AG04449 (cell line): ENCODE measurements around the gene MEF2C.

Experiments
- CTCF ChIA-PET: fragments of 350-600 bp; formaldehyde crosslinking; extraction: SDS; loops from one replicate; lab custom pipeline; 2021; ENCODE audit warnings: antibody characterized with exemption; lab: Yijun Ruan, JAX
- POLR2A ChIA-PET: fragments of 400-600, 350-600 bp; formaldehyde crosslinking; extraction: SDS; loops from one replicate; lab custom pipeline; 2020; ENCODE audit warnings: antibody characterized with exemption, inconsistent platforms; lab: Yijun Ruan, JAX
- DNase-seq: peaks from one replicate; pipeline ENCODE4 v3.0.0-alpha.2; 2010; ENCODE audit warnings: low read depth, low spot score
- H3K4me3 ChIP-seq: 2 replicates; pipeline ENCODE4 v1.5.1; 2011; ENCODE audit warnings: low read depth, mild to moderate bottlenecking, control low read depth, low read length
- CTCF ChIP-seq: IDR thresholded peaks from one replicate; pipeline ENCODE4 v1.5.1; 2011; ENCODE audit warnings: mild to moderate bottlenecking, moderate library complexity, low read length, control low read depth, inconsistent platforms; ENCODE audit not compliant: insufficient read depth; ENCODE audit errors: missing control alignments

Gene MEF2C

DNA sequence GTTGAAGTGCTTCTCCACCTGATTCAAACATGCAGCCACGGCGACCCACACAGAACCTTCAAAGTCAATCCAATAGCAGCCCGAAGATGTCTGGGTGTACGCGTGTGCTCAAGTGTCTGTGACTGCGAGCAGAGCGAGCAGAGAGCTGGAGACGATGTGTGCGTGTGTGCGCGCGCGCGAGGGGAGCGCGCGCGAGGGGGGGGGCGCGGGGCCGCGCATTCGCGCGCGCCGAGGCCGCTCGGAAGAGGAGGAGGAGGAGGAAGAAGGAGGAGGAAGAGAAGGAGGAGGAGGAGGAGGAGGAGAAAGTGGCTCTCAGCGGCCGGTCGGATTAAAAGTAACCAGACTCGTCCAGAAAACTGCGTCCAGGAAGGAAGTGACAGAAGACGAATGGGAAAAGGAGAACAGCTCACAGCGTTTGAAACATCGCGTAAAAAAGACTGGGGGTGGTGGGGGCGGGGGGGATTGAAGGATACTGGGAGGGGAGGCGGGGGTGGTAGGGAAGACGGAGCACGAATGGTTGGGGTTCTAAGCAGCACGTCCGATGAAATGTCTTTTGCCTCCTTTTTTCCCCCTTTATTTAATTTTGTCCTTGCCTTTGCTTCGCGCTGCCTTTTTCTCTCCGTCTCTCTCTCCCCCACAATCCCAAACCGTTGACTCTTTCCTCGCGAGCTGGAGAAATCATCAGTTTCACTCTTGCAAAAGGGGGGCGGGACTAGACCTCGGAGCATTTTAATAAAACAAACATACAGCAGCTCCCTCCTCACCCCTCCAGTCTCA, at the start of gene MEF2C:
Gene MEF2C, minus strand, starts transcription at position 126 of the 777 bp plus-strand sequence. CDS start 59,396 bp downstream, outside the sequence.
- H3K4me3 ChIP-seq: peak within 1 kb of the TSS; percentile 68
- POLR2A ChIA-PET: interaction anchor here (0.6 to 1.0 kb wide), 4 partner anchors 98 to 1486 kb away, joined by 3 to 5 read pairs (median 4); no protein-coding TSS in a partner anchor
- DNase-seq: no peak
- no peak for TF ChIP-seq CTCF
- CTCF ChIA-PET: interaction anchor here (0.6 to 5.3 kb wide), 4 partner anchors 154 to 690 kb away, joined by 3 to 41 read pairs (median 4); no protein-coding TSS in a partner anchor

DNA sequence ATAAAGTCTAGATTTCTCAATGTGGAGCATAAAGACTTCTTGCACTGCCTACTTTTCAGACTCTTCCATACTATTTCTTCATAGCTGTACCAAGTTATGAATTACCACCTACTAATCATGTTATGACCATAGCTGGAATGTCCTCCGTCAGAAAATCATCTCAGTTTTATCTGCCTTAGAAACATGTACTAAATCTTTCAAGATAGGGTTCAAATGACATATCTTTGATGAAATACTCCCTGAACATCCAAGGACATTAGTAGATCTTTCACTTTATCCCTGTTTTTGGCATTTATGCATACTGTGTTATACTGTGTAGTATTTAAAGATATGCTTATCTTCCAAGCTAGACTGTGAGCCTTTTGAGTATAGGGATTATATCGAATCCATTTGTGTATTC, 49.6 kb upstream of the MEF2C start:
- no peak for TF ChIP-seq CTCF
- no peak overlapping the region for H3K4me3 ChIP-seq
- ChIA-PET CTCF (no interaction called here), POLR2A (no interaction called here)
- DNase-seq: no peak

GRCh38 chr5:88930335-88930734, 47.4 kb upstream of the MEF2C start:
- CTCF ChIA-PET: no interaction called here
- no peak overlapping the region for H3K4me3 ChIP-seq
- no peak for DNase-seq
- POLR2A ChIA-PET: no interaction called here
- no peak for TF ChIP-seq CTCF

- no peak overlapping the region for H3K4me3 ChIP-seq
- POLR2A ChIA-PET: no interaction called here
- DNase-seq: no peak
- CTCF ChIA-PET: interaction anchor here (0.8 kb wide), 1 partner anchor 201 kb away, joined by 4 read pairs; no protein-coding TSS in a partner anchor
- TF ChIP-seq CTCF: no peak
These were observed 46.4 kb upstream of the MEF2C start for GRCh38 chr5:88929385-88929784.

DNA sequence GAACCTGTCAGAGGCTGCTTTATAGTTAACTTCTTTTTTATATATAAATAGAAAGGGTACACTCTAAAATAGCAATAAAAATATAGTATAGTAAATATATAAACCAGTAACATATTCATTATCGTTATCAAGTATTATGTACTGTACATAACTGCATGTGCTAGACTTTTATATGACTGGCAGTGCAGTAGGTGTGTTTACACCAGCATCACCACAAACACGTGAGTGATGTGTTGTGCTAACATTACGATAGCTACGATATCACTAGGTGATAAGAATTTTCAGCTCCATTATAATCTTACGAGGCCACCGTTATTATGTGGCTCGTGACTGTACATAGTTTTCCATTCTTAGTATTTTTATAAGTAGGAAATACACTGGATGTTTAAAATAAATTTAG, 43.8 kb upstream of the MEF2C start:
- CTCF ChIA-PET: no interaction called here
- no peak overlapping the region for H3K4me3 ChIP-seq
- TF ChIP-seq CTCF: no peak
- POLR2A ChIA-PET: no interaction called here
- DNase-seq: no peak

- TF ChIP-seq CTCF: no peak
- H3K4me3 ChIP-seq: no peak overlapping the region
- POLR2A ChIA-PET: no interaction called here
- CTCF ChIA-PET: interaction anchor here (1.1 kb wide), 1 partner anchor 199 kb away, joined by 3 read pairs; no protein-coding TSS in a partner anchor
- DNase-seq: no peak
These were observed 42.9 kb upstream of the MEF2C start for GRCh38 chr5:88925692-88926490.
